ENCODE measurements around the gene CDH4. TPM values are rescaled to one million over a fixed set of nuclear protein-coding genes. Genes with fewer than 3 reads are reported as not detected.

CDH4 gene
- total RNA-seq, 2 experiments from 2014 or later: not detected

GRCh38 chr20:61788343-61788742 is 536.3 kb downstream of the CDH4 start:
- CTCF ChIA-PET (ENCODE audit: unreplicated experiment): interaction anchor here (0.6 kb wide), 1 partner anchor 244 kb away, joined by 6 read pairs; no protein-coding TSS in a partner anchor

GRCh38 chr20:61789329-61789728 is 537.3 kb downstream of the CDH4 start:
- no peak for DNase-seq (ENCODE audit: low spot score)
- intact Hi-C loops (cut with micrococcal nuclease; ENCODE audit: unreplicated experiment): no loop called here
- Histone ChIP-seq H3K4me2 (ENCODE audit: low read length) (no peak overlapping the region), H3K27ac (ENCODE audit: low read depth, low read length, poor library complexity, severe bottlenecking) (no peak overlapping the region), H3K9me2 (ENCODE audit: insufficient read depth, low read length) (no peaks in the 10 kb centered on the region), H3K4me1 (ENCODE audit: insufficient read depth, low read length, poor library complexity, severe bottlenecking) (no peaks in the 10 kb centered on the region), H3K4me3 (ENCODE audit: low read depth, low read length, poor library complexity, severe bottlenecking) (no peak overlapping the region), H2AFZ (ENCODE audit: low read length) (no peak overlapping the region), H3K9me3 (ENCODE audit: low read length) (no peaks in the 10 kb centered on the region), H3K36me3 (ENCODE audit: insufficient read depth, low read length) (no peaks in the 10 kb centered on the region), H4K20me1 (ENCODE audit: insufficient read depth, low read length) (no peaks in the 10 kb centered on the region), H3K79me2 (ENCODE audit: insufficient read depth, low read depth, low read length) (no peaks in the 10 kb centered on the region)
- ChIA-PET POLR2A (no interaction called here), CTCF (ENCODE audit: unreplicated experiment) (no interaction called here)
- TF ChIP-seq EZH2phosphoT487 (IDR thresholded peaks at IDR 0.05; ENCODE audit: borderline replicate concordance, low read depth, low read length) (no peak), CTCF (conservative IDR thresholded peaks at IDR 0.05; ENCODE audit: low read length) (no peak)
- BruUV-seq (replicated peaks): no TSS peak

More at GRCh38 chr20:61788343-61788742, 536.3 kb downstream of the CDH4 start:
- Histone ChIP-seq H3K4me2 (ENCODE audit: low read length) (no peak overlapping the region), H4K20me1 (ENCODE audit: insufficient read depth, low read length) (no peaks in the 10 kb centered on the region), H3K36me3 (ENCODE audit: insufficient read depth, low read length) (no peaks in the 10 kb centered on the region), H3K9me2 (ENCODE audit: insufficient read depth, low read length) (no peaks in the 10 kb centered on the region), H3K4me3 (ENCODE audit: low read depth, low read length, poor library complexity, severe bottlenecking) (no peak overlapping the region), H2AFZ (ENCODE audit: low read length) (no peak overlapping the region), H3K4me1 (ENCODE audit: insufficient read depth, low read length, poor library complexity, severe bottlenecking) (no peaks in the 10 kb centered on the region), H3K79me2 (ENCODE audit: insufficient read depth, low read depth, low read length) (no peaks in the 10 kb centered on the region), H3K27ac (ENCODE audit: low read depth, low read length, poor library complexity, severe bottlenecking) (no peak overlapping the region), H3K9me3 (ENCODE audit: low read length) (no peaks in the 10 kb centered on the region)
- no TSS peak for BruUV-seq (replicated peaks)
- intact Hi-C loops (cut with micrococcal nuclease; ENCODE audit: unreplicated experiment): no loop called here
- TF ChIP-seq CTCF (conservative IDR thresholded peaks at IDR 0.05; ENCODE audit: low read length) (no peak), EZH2phosphoT487 (IDR thresholded peaks at IDR 0.05; ENCODE audit: borderline replicate concordance, low read depth, low read length) (no peak)
- POLR2A ChIA-PET: no interaction called here
- no peak for DNase-seq (ENCODE audit: low spot score)

GRCh38 chr20:61790116-61790827 is 538.2 kb downstream of the CDH4 start:
- Histone ChIP-seq H3K79me2 (ENCODE audit: insufficient read depth, low read depth, low read length) (no peaks in the 10 kb centered on the region), H4K20me1 (ENCODE audit: insufficient read depth, low read length) (no peaks in the 10 kb centered on the region), H3K9me2 (ENCODE audit: insufficient read depth, low read length) (no peaks in the 10 kb centered on the region), H2AFZ (ENCODE audit: low read length) (no peak overlapping the region), H3K4me3 (ENCODE audit: low read depth, low read length, poor library complexity, severe bottlenecking) (no peak overlapping the region), H3K4me2 (ENCODE audit: low read length) (no peak overlapping the region), H3K4me1 (ENCODE audit: insufficient read depth, low read length, poor library complexity, severe bottlenecking) (no peaks in the 10 kb centered on the region), H3K36me3 (ENCODE audit: insufficient read depth, low read length) (no peaks in the 10 kb centered on the region), H3K27ac (ENCODE audit: low read depth, low read length, poor library complexity, severe bottlenecking) (no peak overlapping the region), H3K9me3 (ENCODE audit: low read length) (no peaks in the 10 kb centered on the region)
- no peak for TF ChIP-seq EZH2phosphoT487 (IDR thresholded peaks at IDR 0.05; ENCODE audit: borderline replicate concordance, low read depth, low read length)
- no peak for TF ChIP-seq CTCF (conservative IDR thresholded peaks at IDR 0.05; ENCODE audit: low read length)
- DNase-seq (ENCODE audit: low spot score): no peak
- POLR2A ChIA-PET: no interaction called here
- CTCF ChIA-PET (ENCODE audit: unreplicated experiment): no interaction called here
- no TSS peak for BruUV-seq (replicated peaks)
- intact Hi-C loops (cut with micrococcal nuclease; ENCODE audit: unreplicated experiment): no loop called here

Data from OCI-LY7 (cell line).